Measurements from ENCODE around the gene DOCK3. TPM values are rescaled to one million over a fixed set of nuclear protein-coding genes. Genes with fewer than 3 reads are reported as not detected.

The DOCK3 gene
- total and polyA plus RNA-seq, 2 of the 4 experiments (the other 2 are of a cell fraction), result under 0.01 to 0.12 TPM

GRCh38 chr3:50657816-50658215 is 16.9 kb upstream of the DOCK3 start:
- dilution Hi-C loops (cut with HindIII; ENCODE audit: low sequenced_read_pairs, unreplicated experiment), result no loop called here
- ChIA-PET CTCF (no interaction called here), POLR2A (ENCODE audit: unreplicated experiment) (no interaction called here)
- no peak overlapping the region for H3K27ac ChIP-seq (ENCODE audit: insufficient read depth, low read length)
- no peaks in the 10 kb centered on the region for H3K4me1 ChIP-seq (ENCODE audit: control insufficient read depth, insufficient read depth, low read length)
- no peak for TF ChIP-seq CTCF (conservative IDR thresholded peaks at IDR 0.05; ENCODE audit: low read depth, low read length)
- TF ChIP-seq NFE2L2 (IDR thresholded peaks at IDR 0.05; ENCODE audit: low read depth, low read length), result no peak
- no peak for TF ChIP-seq CEBPB (IDR thresholded peaks at IDR 0.05; ENCODE audit: low read depth, low read length)
- TF ChIP-seq MXI1 (IDR thresholded peaks at IDR 0.05; ENCODE audit: borderline replicate concordance, low read depth, low read length), result no peak
- no peak for TF ChIP-seq SMC3 (IDR thresholded peaks at IDR 0.05; ENCODE audit: low read depth, low read length)
- no peak for TF ChIP-seq CHD1 (IDR thresholded peaks at IDR 0.05; ENCODE audit: low read depth, low read length)
- TF ChIP-seq RCOR1 (IDR thresholded peaks at IDR 0.05; ENCODE audit: insufficient replicate concordance, low read length), result no peak
- TF ChIP-seq ELK1 (IDR thresholded peaks at IDR 0.05; ENCODE audit: borderline replicate concordance, low read depth, low read length), result no peak
- no peak for TF ChIP-seq POLR2A (IDR thresholded peaks at IDR 0.05; ENCODE audit: low read depth, low read length)
- TF ChIP-seq FOS (IDR thresholded peaks at IDR 0.05; ENCODE audit: low read depth, low read length), result no peak
- no peak for TF ChIP-seq RFX5 (IDR thresholded peaks at IDR 0.05; ENCODE audit: low read depth, low read length)
- no peak for TF ChIP-seq MAFK (IDR thresholded peaks at IDR 0.05; ENCODE audit: low read depth, low read length)
- TF ChIP-seq RAD21 (IDR thresholded peaks at IDR 0.05; ENCODE audit: low read length), result no peak
- no peak for TF ChIP-seq MAZ (IDR thresholded peaks at IDR 0.05; ENCODE audit: borderline replicate concordance, low read depth, low read length)
- TF ChIP-seq BHLHE40 (IDR thresholded peaks at IDR 0.05; ENCODE audit: low read depth, low read length), result no peak
- no peak for TF ChIP-seq USF2 (IDR thresholded peaks at IDR 0.05; ENCODE audit: low read depth, low read length)
- no peaks in the 10 kb centered on the region for H3K9me3 ChIP-seq (ENCODE audit: control insufficient read depth, insufficient read depth, low read length)
- intact Hi-C loops (cut with micrococcal nuclease), result no loop called here
- no peak overlapping the region for H4K91ac ChIP-seq (ENCODE audit: insufficient read depth, low read depth, low read length)
- no peak overlapping the region for H2AK5ac ChIP-seq (ENCODE audit: low read depth, low read length)
- H3K56ac ChIP-seq (ENCODE audit: extremely low read depth, insufficient read depth, low read length), result no peak overlapping the region
- no peak overlapping the region for H2AK9ac ChIP-seq (replicated peaks; ENCODE audit: low read depth, low read length, poor library complexity)
- no peak overlapping the region for H3K4me2 ChIP-seq (ENCODE audit: low read depth, low read length)
- H2BK120ac ChIP-seq (ENCODE audit: low read depth, low read length), result no peak overlapping the region
- no peak overlapping the region for H3K4me3 ChIP-seq (ENCODE audit: insufficient read depth, low read depth, low read length)
- no peaks in the 10 kb centered on the region for H3K79me1 ChIP-seq (ENCODE audit: low read depth in 1 of 2, low read length in 2 of 2)
- 100% methylated on average over 1 of the region's 3 CpGs; no CpG with 5 or more reads in 1 of the 2 experiments for WGBS, 2 experiments (ENCODE audit: extremely low coverage in 2 of 2, insufficient read length in 1 of 2)
- no peaks in the 10 kb centered on the region for H3K9me1 ChIP-seq (ENCODE audit: insufficient read depth, low read length)
- ATAC-seq (ENCODE audit: low read depth) (no peak), DNase-seq (no peak)
- H2BK5ac ChIP-seq (ENCODE audit: low read depth, low read length, poor library complexity, severe bottlenecking), result no peak overlapping the region
- in situ Hi-C loops (cut with MboI; ENCODE audit: low sequenced_read_pairs), result no loop called here
- H3K36me3 ChIP-seq (ENCODE audit: control insufficient read depth, insufficient read depth, low read length), result no peaks in the 10 kb centered on the region
- no peak overlapping the region for H4K5ac ChIP-seq (ENCODE audit: low read depth, low read length)
- no peak overlapping the region for H3K18ac ChIP-seq (ENCODE audit: low read depth, low read length)
- no TSS peak for BruUV-seq (replicated peaks)
- no peak overlapping the region for H3K23ac ChIP-seq (ENCODE audit: low read depth, low read length)
- peaks cover 3% of the 10 kb centered on the region; the same call in 1 of the 2 replicates for H3K27me3 ChIP-seq (ENCODE audit: control insufficient read depth, insufficient read depth, low read length)
- no peak overlapping the region for H2BK15ac ChIP-seq (ENCODE audit: low read depth, low read length)
- no peak overlapping the region for H2AFZ ChIP-seq (replicated peaks; ENCODE audit: low read length, poor library complexity)
- no peak overlapping the region for H3K14ac ChIP-seq (replicated peaks; ENCODE audit: low read depth, low read length)
- no peak overlapping the region for H3K4ac ChIP-seq (ENCODE audit: low read depth, low read length)
- H2BK20ac ChIP-seq (ENCODE audit: low read depth, low read length), result no peak overlapping the region
- H4K8ac ChIP-seq (ENCODE audit: low read depth in 2 of 2, low read length in 2 of 2), result no peak overlapping the region
- no peak overlapping the region for H3K9ac ChIP-seq (ENCODE audit: low read depth, low read length)
- H4K20me1 ChIP-seq (ENCODE audit: insufficient read depth, low read length), result no peaks in the 10 kb centered on the region; the same call in 1 of the 2 replicates

All from IMR-90 (cell line).